ENCODE results near the gene MLC1.

DNA sequence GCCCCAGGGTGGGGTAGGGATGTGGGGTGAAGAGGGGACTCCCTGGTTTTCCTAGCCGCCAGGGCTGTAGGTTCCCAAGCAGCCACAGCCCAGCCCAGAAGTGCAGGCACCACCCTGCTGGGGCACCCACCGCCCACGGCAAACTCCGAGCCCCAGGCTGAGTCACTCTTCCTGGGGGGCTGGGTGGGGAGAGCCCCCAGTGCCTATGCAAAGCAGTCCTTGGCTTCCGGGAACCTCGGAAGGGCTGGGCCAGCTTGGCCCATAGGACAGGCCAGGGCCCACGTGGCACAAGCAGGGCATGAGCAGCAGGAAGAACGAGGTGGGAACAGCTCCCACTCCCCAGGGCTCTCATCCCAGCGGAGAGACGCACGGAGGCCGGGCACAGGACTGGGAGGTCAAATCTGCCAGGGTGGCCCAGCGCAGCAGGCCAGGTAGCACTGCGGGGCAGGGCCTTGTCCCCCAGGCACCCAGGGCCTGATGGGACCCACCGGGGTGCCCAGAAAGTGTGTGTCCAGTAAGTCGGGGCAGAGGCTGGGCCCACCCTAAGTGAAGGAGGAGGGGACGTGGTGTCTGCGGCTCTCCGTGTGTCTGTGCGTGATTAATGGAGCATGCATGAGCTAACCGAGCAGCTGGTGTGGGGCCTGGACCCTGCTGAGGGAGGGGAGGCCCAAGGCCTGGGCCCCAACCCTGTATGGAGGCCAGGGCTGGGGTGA, 68.1 kb downstream of the MLC1 start:
- no peak for TF ChIP-seq POLR2A (IDR thresholded peaks at IDR 0.05)
- TF ChIP-seq, protein P1, sequence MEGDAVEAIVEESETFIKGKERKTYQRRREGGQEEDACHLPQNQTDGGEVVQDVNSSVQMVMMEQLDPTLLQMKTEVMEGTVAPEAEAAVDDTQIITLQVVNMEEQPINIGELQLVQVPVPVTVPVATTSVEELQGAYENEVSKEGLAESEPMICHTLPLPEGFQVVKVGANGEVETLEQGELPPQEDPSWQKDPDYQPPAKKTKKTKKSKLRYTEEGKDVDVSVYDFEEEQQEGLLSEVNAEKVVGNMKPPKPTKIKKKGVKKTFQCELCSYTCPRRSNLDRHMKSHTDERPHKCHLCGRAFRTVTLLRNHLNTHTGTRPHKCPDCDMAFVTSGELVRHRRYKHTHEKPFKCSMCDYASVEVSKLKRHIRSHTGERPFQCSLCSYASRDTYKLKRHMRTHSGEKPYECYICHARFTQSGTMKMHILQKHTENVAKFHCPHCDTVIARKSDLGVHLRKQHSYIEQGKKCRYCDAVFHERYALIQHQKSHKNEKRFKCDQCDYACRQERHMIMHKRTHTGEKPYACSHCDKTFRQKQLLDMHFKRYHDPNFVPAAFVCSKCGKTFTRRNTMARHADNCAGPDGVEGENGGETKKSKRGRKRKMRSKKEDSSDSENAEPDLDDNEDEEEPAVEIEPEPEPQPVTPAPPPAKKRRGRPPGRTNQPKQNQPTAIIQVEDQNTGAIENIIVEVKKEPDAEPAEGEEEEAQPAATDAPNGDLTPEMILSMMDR (IDR thresholded peaks at IDR 0.05 in 4 of 5, conservative IDR thresholded peaks at IDR 0.05 in 1 of 5) = no peak
